ENCODE data around the gene CAVIN4. TPM values are rescaled to one million over a fixed set of nuclear protein-coding genes. Genes with fewer than 3 reads are reported as not detected.

Gene CAVIN4
- total and polyA plus RNA-seq, 2 of the 13 experiments (the other 11 are each of a cell fraction or from before 2014, with no cell fraction given): 0.54 to 1.00 TPM

DNA sequence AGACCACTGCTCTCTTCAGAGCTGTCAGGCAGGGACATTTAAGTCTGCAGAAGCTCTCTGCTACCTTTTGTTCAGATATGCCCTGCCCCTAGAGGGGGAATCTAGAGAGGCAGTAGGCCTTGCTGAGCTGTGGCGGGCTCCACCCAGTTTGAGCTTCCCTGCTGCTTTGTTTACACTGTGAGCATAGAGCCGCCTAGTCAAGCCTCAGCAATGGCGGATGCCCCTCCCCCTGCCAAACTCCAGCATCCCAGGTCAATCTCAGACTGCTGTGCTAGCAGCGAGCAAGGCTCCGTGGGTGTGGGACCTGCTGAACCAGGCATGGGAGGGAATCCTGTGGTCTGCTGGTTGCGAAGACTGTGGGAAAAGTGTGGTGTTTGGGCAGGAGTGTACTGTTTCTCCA lies 59.9 kb downstream of the CAVIN4 start:
- Histone ChIP-seq H3K36me3 (replicated peaks in 1 of 2; ENCODE audit: control insufficient read depth in 1 of 2, insufficient read depth in 2 of 2, low read length in 2 of 2) (no peaks in the 10 kb centered on the region), H3K4me2 (ENCODE audit: low read depth, low read length) (peak overlapping the region; percentile 23; the same call in 1 of the 2 replicates), H3K9me3 (ENCODE audit: low read length) (no peaks in the 10 kb centered on the region), H3K4me3 (replicated peaks in 1 of 3; ENCODE audit: insufficient read depth in 1 of 3, low read depth in 2 of 3, low read length in 3 of 3) (no peak overlapping the region), H3K79me2 (ENCODE audit: insufficient read depth, low read length) (no peaks in the 10 kb centered on the region), H3K27me3 (ENCODE audit: control insufficient read depth in 1 of 2, insufficient read depth in 2 of 2, low read length in 2 of 2) (no peaks in the 10 kb centered on the region; a peak in 1 of 5 replicates), H3K4me1 (ENCODE audit: insufficient read depth, low read length) (no peaks in the 10 kb centered on the region), H3K9ac (ENCODE audit: insufficient read depth, low read depth, low read length) (no peak overlapping the region), H3K27ac (ENCODE audit: extremely low read length, insufficient read depth, low read length) (no peak overlapping the region), H4K20me1 (ENCODE audit: insufficient read depth, low read length) (no peaks in the 10 kb centered on the region), H2AFZ (ENCODE audit: low read length) (no peak overlapping the region)
- FAIRE-seq (no peak), DNase-seq (ENCODE audit: low spot score) (peak; percentile 58), ATAC-seq (peak; percentile 43; the same call in 2 of the 3 replicates)
- ChIA-PET POLR2A (no interaction called here), CTCF (ENCODE audit: low intra/inter-chr PET ratio, low total read pairs) (no interaction called here)
- in situ Hi-C loops (cut with HindIII; ENCODE audit: extremely low pct_ligation_motif_present, low pct_unique_long_range_greater_than_20kb): no loop called here
- BruUV-seq (replicated peaks): no TSS peak
- WGBS (ENCODE audit: low lambda C conversion rate): 38% methylated on average over 3 of the region's 6 CpGs
- intact Hi-C loops (cut with micrococcal nuclease; ENCODE audit: unreplicated experiment): no loop called here
- TF ChIP-seq E2F5 (CRISPR knock-in tag; conservative IDR thresholded peaks at IDR 0.05) (no peak), ZNF792 (CRISPR knock-in tag; IDR thresholded peaks at IDR 0.05) (no peak), JARID2 (CRISPR knock-in tag; IDR thresholded peaks at IDR 0.05; ENCODE audit: insufficient replicate concordance) (no peak), NR1H2 (CRISPR knock-in tag; IDR thresholded peaks at IDR 0.05; ENCODE audit: borderline replicate concordance, low read depth) (no peak), YY1 (IDR thresholded peaks at IDR 0.05; ENCODE audit: insufficient read depth, insufficient replicate concordance, low read depth, low read length) (peak; percentile 67), ZNF101 (CRISPR knock-in tag; IDR thresholded peaks at IDR 0.05; ENCODE audit: borderline replicate concordance, low read depth) (no peak), RFXAP (CRISPR knock-in tag; IDR thresholded peaks at IDR 0.05; ENCODE audit: borderline replicate concordance) (no peak), HOXA3 (CRISPR knock-in tag; IDR thresholded peaks at IDR 0.05) (peak; percentile 22; the same call in 1 of the 2 replicates), GFI1 (CRISPR knock-in tag; IDR thresholded peaks at IDR 0.05; ENCODE audit: borderline replicate concordance) (0 out of 2 replicates have a peak, but pooled peaks have one; percentile 30), ZNF691 (CRISPR knock-in tag; IDR thresholded peaks at IDR 0.05; ENCODE audit: borderline replicate concordance, low read depth) (no peak), FOXA3 (CRISPR knock-in tag; IDR thresholded peaks at IDR 0.05) (peak; percentile 35; the same call in 1 of the 2 replicates), DRAP1 (CRISPR knock-in tag; IDR thresholded peaks at IDR 0.05) (no peak), FOXA1 (IDR thresholded peaks at IDR 0.05) (no peak), FOXA1 (CRISPR knock-in tag; IDR thresholded peaks at IDR 0.05) (peak; percentile 83), SP5 (CRISPR knock-in tag; IDR thresholded peaks at IDR 0.05; ENCODE audit: borderline replicate concordance, low read depth) (peak; percentile 48; the same call in 1 of the 2 replicates), ZNF205 (CRISPR knock-in tag; IDR thresholded peaks at IDR 0.05) (peak; percentile 57; the same call in 1 of the 2 replicates), ZNF841 (CRISPR knock-in tag; IDR thresholded peaks at IDR 0.05; ENCODE audit: borderline replicate concordance) (no peak), SMYD3 (CRISPR knock-in tag; IDR thresholded peaks at IDR 0.05) (no peak), ZFY (CRISPR knock-in tag; IDR thresholded peaks at IDR 0.05) (peak; percentile 30; the same call in 1 of the 2 replicates), FOSL2 (CRISPR knock-in tag; IDR thresholded peaks at IDR 0.05) (0 out of 2 replicates have a peak, but pooled peaks have one; percentile 7)
- TF ChIP-seq, protein P1, sequence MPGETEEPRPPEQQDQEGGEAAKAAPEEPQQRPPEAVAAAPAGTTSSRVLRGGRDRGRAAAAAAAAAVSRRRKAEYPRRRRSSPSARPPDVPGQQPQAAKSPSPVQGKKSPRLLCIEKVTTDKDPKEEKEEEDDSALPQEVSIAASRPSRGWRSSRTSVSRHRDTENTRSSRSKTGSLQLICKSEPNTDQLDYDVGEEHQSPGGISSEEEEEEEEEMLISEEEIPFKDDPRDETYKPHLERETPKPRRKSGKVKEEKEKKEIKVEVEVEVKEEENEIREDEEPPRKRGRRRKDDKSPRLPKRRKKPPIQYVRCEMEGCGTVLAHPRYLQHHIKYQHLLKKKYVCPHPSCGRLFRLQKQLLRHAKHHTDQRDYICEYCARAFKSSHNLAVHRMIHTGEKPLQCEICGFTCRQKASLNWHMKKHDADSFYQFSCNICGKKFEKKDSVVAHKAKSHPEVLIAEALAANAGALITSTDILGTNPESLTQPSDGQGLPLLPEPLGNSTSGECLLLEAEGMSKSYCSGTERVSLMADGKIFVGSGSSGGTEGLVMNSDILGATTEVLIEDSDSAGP (CRISPR knock-in tag; IDR thresholded peaks at IDR 0.05; ENCODE audit: borderline replicate concordance): no peak

Measured in HepG2 (cell line).